Lower leg skin (tissue), 3 donors: ENCODE data around the gene HIP1.

Experiments used
- POLR2A ChIP-seq, 2 donors: fragments of 450-650 bp; IDR thresholded peaks; one replicate each; pipeline ENCODE4 v1.6.1; 2016 to 2017; ENCODE audit warnings: antibody characterized with exemption in 2 of 2, mild to moderate bottlenecking in 1 of 2, moderate library complexity in 1 of 2
- TF ChIP-seq, protein P1 (sequence below), 3 donors: fragments of 450-650 bp; IDR thresholded peaks; one replicate each; pipeline ENCODE4 v1.5.1; 2016; ENCODE audit warnings: antibody characterized with exemption in 3 of 3, mild to moderate bottlenecking in 3 of 3, moderate library complexity in 2 of 3

DNA sequence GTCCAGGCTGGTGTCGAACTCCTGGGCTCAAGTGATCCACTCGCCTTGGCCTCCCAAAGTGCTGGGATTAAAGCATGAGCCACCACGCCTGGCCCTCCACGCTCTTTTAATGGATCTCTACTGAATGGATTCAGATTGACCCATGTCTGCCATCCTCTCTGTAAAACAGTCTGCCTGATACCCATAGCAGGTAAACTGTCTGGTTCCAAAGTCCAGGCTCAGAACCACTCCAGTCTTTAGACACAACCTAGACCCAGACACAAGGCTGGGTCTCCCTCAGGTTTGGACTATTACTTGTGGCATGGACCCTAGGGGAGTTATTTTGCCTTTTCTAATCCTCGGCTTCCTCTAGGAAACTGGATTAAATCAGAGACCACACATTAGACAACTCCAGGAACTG lies 19.1 kb downstream of the HIP1 start:
- TF ChIP-seq, protein P1, sequence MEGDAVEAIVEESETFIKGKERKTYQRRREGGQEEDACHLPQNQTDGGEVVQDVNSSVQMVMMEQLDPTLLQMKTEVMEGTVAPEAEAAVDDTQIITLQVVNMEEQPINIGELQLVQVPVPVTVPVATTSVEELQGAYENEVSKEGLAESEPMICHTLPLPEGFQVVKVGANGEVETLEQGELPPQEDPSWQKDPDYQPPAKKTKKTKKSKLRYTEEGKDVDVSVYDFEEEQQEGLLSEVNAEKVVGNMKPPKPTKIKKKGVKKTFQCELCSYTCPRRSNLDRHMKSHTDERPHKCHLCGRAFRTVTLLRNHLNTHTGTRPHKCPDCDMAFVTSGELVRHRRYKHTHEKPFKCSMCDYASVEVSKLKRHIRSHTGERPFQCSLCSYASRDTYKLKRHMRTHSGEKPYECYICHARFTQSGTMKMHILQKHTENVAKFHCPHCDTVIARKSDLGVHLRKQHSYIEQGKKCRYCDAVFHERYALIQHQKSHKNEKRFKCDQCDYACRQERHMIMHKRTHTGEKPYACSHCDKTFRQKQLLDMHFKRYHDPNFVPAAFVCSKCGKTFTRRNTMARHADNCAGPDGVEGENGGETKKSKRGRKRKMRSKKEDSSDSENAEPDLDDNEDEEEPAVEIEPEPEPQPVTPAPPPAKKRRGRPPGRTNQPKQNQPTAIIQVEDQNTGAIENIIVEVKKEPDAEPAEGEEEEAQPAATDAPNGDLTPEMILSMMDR (IDR thresholded peaks at IDR 0.05): no peak
- no peak for TF ChIP-seq POLR2A (IDR thresholded peaks at IDR 0.05)
